ENCODE data around the gene TAF11L14.
"Not testable (repeated sequence)": the region's sequence is repeated elsewhere in the genome, so short reads cannot be mapped to it uniquely, and the experiment has no call there.

TAF11L14 gene

DNA sequence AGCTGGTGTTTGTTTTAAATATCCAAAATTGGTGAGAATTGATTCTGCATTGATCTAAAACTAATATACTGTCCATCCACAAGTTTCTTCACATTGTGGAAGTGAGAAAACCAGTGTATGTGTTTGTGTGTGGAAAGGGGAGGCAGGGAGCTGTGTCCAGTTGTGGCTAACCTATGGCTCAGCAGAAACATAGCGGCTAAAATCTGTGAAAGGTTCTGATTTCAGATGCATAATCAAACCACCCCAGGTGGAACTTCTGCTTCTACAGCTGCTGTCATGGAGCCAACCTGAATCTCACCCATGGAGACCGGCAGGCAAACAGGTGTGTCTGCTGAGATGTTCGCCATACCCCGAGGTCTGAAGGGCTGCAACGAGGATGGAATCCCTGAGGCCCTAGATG, at the start of gene TAF11L14:
Gene TAF11L14, plus strand, starts transcription at position 301 of the 400 bp plus-strand sequence.
- no peak for DNase-seq (ENCODE audit: low spot score)

DNA sequence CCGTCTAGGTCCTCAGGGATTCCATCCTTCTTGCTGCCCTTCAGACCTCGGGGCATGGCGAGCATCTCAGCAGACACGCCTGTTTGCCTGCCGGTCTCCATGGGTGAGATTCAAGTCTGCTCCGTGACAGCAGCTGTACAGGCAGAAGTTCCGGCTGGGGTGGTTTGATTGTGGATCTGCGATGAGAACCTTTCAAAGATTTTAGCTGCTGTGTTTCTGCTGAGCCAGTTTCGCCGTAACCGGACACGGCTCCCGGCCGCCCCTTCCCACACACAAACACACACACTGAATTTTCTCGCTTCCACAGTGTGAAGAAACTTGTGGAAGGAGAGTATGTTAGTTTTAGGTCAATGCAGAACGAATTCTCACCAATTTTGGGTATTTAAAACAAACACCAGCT, 48.6 kb upstream of the TAF11L14 start, which contains the start of gene TAF11L7:
Gene TAF11L7, minus strand, starts transcription at position 101 of the 400 bp plus-strand sequence.
- not testable (repeated sequence) for DNase-seq (ENCODE audit: low spot score)

DNA sequence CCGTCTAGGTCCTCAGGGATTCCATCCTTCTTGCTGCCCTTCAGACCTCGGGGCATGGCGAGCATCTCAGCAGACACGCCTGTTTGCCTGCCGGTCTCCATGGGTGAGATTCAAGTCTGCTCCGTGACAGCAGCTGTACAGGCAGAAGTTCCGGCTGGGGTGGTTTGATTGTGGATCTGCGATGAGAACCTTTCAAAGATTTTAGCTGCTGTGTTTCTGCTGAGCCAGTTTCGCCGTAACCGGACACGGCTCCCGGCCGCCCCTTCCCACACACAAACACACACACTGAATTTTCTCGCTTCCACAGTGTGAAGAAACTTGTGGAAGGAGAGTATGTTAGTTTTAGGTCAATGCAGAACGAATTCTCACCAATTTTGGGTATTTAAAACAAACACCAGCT, 43.4 kb upstream of the TAF11L14 start, which contains the start of gene TAF11L8:
Gene TAF11L8, minus strand, starts transcription at position 101 of the 400 bp plus-strand sequence.
- DNase-seq (ENCODE audit: low spot score): not testable (repeated sequence)

DNA sequence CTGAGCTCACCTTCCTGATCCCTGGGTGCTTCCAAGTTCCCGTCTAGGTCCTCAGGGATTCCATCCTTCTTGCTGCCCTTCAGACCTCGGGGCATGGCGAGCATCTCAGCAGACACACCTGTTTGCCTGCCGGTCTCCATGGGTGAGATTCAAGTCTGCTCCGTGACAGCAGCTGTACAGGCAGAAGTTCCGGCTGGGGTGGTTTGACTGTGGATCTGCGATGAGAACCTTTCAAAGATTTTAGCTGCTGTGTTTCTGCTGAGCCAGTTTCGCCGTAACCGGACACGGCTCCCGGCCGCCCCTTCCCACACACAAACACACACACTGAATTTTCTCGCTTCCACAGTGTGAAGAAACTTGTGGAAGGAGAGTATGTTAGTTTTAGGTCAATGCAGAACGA, 40.0 kb upstream of the TAF11L14 start, which contains the start of gene TAF11L9:
Gene TAF11L9, minus strand, starts transcription at position 140 of the 400 bp plus-strand sequence.
- DNase-seq (ENCODE audit: low spot score): not testable (repeated sequence)

DNA sequence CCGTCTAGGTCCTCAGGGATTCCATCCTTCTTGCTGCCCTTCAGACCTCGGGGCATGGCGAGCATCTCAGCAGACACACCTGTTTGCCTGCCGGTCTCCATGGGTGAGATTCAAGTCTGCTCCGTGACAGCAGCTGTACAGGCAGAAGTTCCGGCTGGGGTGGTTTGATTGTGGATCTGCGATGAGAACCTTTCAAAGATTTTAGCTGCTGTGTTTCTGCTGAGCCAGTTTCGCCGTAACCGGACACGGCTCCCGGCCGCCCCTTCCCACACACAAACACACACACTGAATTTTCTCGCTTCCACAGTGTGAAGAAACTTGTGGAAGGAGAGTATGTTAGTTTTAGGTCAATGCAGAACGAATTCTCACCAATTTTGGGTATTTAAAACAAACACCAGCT, 36.5 kb upstream of the TAF11L14 start, which contains the start of gene TAF11L10:
Gene TAF11L10, minus strand, starts transcription at position 101 of the 400 bp plus-strand sequence.
- DNase-seq (ENCODE audit: low spot score): not testable (repeated sequence)

DNA sequence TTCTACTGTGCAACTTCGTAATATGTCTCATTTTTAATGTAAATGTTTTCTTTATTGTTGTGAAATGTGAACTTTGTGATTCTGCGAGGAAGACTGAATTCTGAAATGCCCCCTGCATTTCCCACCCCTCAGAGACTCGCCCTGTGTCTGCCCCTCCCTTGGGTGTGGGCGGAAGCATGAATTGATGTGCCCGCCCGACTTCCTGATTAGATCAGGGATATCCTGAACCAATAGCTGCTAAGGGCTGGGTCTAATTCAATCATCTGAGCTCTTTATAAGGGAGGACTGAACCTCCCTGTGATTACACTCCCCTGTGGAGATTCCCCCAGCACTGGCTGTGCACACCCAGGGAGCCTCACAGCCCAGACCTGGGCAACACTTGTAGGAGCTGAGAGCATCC, 30.4 kb upstream of the TAF11L14 start, which contains the start of gene TAF11L11:
Gene TAF11L11, plus strand, starts transcription at position 304 of the 400 bp plus-strand sequence.
- not testable (repeated sequence) for DNase-seq (ENCODE audit: low spot score)

DNA sequence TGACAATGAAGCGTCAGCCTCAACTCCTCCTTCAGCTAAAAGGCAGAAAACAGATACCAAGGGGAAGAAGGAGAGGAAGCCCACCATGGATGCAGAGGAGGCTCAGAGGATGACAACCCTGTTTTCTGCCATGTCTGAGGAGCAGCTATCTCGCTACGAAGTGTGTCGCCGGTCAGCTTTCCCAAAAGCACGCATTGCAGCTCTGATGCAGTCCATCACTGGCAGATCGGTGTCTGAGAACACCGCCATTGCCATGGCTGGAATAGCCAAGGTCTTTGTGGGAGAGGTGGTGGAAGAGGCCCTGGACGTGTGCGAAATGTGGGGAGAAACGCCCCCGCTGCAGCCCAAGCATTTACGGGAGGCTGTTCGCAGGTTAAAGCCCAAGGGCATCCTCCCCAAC, 29.3 kb upstream of the TAF11L14 start:
- DNase-seq (ENCODE audit: low spot score): no peak

DNA sequence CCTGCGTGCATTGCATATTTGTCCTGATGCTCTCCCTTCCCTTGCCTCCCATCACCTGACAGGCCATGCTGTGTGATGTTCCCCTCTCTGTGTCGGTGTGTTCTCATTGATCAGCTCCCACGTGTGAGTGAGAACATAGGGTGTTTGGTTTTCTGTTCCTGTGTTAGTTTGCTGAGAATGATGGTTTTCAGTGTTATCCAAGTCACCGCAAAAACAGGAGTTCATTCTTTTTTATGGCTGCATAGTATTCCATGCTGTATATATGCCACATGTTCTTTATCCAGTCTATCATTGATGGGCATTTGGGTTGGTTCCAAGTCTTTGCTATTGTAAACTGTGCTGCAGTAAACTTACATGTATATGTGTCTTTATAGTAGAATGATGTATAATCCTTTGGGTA, 26.8 kb upstream of the TAF11L14 start:
- not testable (repeated sequence) for DNase-seq (ENCODE audit: low spot score)

DNA sequence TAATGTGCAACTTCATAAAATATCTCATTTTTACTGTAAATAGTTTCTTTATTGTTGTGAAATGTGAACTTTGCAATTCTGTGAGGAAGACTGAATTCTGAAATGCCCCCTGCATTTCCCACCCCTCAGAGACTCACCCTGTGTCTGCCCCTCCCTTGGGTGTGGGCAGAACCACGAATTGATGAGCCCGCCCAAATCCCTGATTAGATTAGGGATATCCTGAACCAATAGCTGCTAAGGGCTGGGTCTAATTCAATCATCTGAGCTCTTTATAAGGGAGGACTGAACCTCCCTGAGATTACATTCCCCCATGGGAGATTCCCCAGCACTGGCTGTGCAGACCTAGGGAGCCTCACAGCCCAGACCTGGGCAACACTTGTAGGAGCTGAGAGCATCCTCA, 24.2 kb upstream of the TAF11L14 start, which contains the start of gene TAF11L12:
Gene TAF11L12, plus strand, starts transcription at position 301 of the 400 bp plus-strand sequence.
- not testable (repeated sequence) for DNase-seq (ENCODE audit: low spot score)

DNA sequence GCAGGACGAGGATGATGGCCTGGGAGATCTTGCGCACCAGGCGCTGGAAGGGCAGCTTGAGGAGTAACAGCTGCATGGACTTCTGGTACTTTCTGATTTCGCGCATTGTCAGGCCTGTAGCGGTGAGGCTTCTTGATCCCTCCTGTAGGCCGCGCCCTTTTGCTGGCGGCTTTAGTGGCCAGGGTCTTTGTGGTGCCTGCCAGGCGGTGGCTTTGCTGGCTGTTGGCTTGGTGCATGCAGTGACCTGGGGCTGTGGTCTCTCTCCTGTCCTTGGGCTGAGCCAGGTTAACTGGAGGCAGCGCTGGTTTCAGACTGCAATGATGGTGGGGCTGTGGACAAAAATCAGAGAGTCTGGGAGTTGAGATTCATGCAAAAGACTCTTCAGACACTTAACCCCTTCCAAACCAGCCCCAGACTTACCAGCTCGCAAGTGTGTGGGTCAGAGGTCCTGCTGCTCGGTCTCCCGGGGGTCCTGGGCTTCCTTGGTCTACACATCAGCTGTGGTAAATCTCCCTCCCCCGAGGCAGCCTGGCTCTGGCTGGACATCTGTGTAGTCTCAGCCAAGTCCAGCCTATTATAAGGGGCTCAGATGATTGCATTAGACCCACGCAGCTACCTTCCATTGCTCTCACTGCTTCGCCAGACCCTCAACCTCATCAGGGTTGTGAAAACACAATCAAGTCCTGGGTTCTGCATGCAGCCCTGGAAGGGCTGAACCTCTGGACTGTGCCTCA, 19.2 kb upstream of the TAF11L14 start:
- no peak for DNase-seq (ENCODE audit: low spot score)

DNA sequence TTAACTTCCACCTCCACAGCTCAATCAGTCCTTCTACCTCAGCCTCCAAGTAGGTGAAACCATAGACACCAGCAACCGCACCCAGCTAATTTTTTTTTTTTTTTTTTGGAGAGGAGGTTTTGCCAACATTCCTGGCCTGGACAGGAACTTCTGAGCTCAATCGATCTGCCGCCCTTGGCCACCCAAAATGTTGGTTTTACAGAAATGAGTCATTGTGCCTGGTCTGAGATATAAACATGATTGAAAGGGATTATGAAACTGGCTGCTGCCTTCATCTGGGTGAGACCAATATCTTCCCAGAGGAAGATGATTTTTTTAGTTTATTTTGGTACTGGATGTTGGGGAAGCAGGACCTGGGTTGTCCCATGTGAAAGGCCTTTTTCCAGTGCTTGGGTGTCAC, 14.9 kb upstream of the TAF11L14 start:
- DNase-seq (ENCODE audit: low spot score): no peak

DNA sequence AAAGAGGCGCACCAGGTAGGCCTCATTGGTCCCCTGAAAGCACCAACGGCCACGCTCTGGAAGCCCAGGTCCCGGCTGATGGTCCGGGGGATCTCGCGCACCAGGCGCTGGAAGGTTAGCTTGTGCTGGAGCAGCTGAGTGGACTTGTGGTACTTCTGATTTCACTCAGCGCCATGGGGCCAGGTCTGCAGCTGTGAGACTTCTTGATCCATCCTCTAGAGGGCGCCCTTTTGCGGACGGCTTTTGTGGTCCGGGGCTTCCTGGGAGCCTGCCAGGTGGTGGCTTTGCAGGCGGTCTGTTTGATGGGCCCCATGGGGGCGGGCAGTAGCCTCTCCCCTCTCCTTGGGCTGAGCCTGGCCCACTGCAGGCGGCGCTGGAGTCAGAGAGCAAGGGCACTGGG, 13.6 kb upstream of the TAF11L14 start:
- no peak for DNase-seq (ENCODE audit: low spot score)

DNA sequence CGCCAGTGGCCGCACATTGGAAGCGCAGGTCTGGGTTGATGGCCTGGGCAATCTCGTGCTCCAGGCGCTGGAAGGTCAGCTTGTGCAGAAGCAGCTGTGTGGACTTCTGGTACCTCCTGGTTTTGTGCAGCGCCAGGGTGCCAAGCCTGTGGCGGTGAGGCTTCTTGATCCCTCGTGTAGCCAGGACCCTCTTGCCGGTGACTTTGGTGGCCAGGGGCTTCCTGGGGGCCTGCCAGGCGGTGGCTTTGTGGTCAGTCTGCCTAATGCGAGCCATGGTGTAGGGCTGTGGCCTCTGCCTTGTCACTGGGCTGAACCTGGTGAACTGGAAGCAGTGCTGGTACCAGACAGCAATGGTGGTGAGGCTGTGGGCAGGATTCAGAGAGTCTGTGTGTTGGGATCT, 8.6 kb upstream of the TAF11L14 start:
- no peak for DNase-seq (ENCODE audit: low spot score)

DNA sequence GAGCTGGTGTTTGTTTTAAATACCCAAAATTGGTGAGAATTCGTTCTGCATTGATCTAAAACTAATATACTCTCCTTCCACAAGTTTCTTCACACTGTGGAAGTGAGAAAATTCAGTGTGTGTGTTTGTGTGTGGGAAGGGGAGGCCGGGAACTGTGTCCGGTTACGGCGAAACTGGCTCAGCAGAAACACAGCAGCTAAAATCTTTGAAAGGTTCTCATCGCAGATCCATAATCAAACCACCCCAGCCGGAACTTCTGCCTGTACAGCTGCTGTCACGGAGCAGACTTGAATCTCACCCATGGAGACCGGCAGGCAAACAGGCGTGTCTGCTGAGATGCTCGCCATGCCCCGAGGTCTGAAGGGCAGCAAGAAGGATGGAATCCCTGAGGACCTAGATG, 2.5 kb upstream of the TAF11L14 start, which contains the start of gene TAF11L13:
Gene TAF11L13, plus strand, starts transcription at position 301 of the 400 bp plus-strand sequence.
- DNase-seq (ENCODE audit: low spot score): not testable (repeated sequence)

DNA sequence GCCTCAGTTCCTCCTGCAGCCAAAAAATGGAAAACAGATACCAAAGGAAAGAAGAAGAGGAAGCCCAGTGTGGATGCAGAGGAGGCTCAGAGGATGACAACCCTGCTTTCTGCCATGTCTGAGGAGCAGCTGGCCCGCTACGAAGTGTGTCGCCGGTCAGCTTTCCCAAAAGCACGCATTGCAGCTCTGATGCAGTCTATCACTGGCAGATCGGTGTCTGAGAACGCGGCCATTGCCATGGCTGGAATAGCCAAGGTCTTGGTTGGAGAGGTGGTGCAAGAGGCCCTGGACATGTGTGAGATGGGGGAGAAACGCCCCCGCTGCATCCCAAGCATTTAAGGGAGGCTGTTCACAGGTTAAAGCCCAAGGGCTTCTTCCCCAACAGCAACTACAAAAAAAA, 15.0 kb downstream of the TAF11L14 start:
- not testable (repeated sequence) for DNase-seq (ENCODE audit: low spot score)

DNA sequence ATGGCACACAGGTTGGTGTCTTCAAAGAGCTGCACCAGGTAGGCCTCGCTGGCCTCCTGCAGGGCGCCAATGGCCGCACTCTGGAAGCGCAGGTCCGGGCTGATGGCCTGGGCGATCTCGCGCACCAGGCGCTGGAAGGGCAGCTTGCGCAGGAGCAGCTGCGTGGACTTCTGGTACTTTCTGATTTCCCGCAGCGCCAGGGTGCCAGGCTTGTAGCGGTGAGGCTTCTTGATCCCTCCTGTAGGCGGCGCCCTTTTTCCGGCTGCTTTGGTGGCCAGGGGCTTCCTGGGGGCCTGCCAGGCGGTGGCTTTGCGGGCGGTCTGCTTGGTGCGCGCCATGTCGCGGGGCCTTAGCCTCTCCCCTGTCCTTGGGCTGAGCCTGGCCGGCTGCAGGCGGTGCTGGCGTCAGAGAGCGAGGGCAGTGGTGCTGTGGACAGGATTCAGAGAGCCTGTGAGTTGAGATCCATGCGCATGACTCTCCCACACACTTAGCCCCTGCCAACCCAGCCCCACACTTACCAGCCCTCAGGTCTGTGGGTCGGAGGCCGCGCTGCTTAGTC, 21.0 kb downstream of the TAF11L14 start:
- not testable (repeated sequence) for DNase-seq (ENCODE audit: low spot score)

DNA sequence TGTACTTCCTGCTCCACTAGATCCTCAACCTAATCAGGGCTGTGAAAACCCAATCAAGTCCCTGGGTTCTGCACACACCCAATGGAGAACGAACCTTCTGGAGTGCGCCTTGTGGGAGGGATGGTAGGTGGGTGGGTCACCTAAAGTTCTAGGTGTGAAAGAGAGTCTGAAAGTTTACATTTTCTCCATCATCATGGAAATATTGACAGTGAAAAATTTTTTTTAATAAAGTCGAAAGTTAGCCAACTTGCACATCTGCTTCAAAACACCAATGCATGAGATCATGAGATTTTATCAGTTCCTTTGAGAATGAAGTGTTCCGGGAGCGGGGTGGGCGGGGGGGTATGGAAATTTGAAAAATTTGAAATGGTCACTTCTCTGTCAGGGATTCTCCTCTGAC, 21.7 kb downstream of the TAF11L14 start:
- no peak for DNase-seq (ENCODE audit: low spot score)

DNA sequence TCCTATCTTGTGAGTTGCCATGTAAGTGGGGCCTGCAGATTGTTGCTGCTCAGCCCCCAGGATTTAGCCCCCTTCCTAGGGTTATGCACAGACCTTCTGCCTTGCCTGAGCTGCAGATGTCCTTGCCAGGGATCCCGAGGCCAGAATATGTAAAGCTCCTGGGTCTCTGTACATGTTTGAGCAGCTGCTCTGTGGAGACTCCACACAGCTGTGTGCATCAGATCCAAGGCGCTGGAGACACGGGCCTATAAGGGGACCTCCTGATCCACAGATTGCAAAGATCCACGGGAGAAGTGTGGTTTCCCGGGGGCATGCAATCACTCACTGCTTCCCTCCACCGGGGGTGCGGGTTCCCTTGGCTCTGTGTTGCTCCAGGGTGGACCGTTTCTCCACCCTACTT, 28.9 kb downstream of the TAF11L14 start:
- no peak for DNase-seq (ENCODE audit: low spot score)

DNA sequence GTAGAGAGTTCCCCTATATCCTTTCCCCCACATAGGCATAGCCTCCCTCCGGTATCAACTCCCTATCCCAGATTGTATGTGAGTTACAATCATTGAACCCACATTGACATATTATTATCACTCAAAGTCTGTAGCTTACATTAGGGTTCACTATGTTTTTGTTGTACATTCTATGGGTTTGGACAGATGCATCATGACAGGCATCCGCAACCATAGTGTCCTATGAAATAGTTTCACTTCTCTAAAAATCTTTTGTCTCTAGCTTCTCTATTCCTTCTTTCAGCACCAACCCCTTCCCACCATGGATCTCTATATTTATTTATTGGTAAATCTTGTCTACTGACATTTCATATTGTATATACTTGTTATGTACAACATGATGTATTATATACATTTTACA, 31.6 kb downstream of the TAF11L14 start:
- no peak for DNase-seq (ENCODE audit: low spot score)

DNA sequence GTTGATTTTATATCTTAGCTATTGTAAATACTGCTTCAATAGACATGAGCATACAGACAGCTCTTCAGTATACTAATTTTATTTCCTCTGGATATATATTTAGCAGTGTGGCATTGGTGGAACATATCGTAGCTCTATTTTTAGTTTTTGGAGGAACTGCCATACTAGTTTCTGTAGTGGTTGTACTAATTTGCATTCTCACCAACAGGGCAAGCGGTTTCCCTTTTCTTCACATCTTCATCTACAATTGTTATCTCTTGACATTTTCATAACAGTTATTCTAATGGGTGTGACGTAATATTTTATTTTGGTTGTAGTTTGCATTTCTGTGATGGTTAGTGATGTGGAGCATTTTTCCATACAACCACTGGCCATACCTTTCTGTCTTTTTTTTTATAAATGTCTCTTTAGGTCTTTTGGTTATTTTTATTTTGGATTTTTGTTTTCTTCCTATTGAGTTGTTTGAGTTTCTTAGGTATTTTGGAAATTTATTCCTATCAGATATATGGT, 32.5 kb downstream of the TAF11L14 start:
- no peak for DNase-seq (ENCODE audit: low spot score)

DNA sequence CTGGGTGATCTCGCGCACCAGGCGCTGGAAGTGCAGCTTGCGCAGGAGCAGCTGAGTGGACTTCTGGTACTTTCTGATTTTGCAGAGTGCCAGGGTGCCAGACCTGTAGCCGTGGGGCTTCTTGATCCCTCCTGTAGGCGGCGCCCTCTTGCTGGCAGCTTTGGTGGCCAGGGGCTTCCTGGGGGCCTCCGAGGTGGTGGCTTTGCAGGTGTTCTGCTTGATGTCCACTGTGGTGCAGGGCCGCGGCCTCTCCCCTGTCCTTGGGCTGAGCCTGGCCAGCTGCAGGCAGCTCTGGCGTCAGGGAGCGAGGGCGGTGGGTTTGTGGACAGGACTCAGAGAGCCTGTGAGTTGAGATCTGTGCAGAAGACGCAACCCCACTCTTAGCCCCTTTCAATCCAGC, 36.1 kb downstream of the TAF11L14 start:
- no peak for DNase-seq (ENCODE audit: low spot score)

DNA sequence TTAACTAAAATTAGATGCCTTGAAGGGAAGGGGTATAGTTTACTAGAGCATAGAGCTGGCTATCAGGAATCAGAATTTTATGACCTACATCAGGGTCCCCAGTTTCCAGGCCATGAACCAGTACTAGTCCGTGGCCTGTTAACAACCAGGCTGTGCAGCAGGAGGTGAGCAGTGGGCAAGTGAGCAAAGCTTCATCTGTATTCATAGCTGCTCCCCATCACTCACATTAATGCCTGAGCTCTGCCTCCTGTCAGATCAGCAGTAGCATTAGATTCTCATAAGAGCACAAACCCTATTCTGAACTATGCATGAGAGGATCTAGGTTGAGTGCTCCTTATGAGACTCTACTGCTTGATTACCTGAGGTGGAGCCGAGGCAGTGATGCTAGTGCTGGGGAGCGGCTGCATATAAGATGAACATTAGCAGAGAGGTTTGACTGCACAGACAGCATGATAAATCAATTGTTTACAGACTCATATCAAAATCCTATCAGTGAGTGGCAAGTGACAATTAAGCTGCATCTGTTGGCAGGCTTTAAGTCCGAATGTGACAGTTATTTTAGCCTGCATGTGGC, 44.6 kb downstream of the TAF11L14 start:
- no peak for DNase-seq (ENCODE audit: low spot score)
